Activated CD8-positive, alpha-beta memory T cell treated with anti-CD3 and anti-CD28 coated beads for 48 hours (primary cell): ENCODE measurements around the gene INSIG1.

Source experiments
- DNase-seq, 3 experiments: peaks; one replicate each; pipeline ENCODE4 v3.0.0-alpha.2; 2020; ENCODE audit warnings: low read depth in 2 of 3, low spot score in 2 of 3

INSIG1 gene

GRCh38 chr7:155265961-155266360, 31.7 kb upstream of the INSIG1 start:
- no peak for DNase-seq

GRCh38 chr7:155266440-155266839, 31.2 kb upstream of the INSIG1 start:
- no peak for DNase-seq

- no peak for DNase-seq
These were observed 30.7 kb upstream of the INSIG1 start for GRCh38 chr7:155267023-155267422.

- DNase-seq = no peak
These were observed 30.2 kb upstream of the INSIG1 start for GRCh38 chr7:155267436-155267835.

- no peak for DNase-seq
These were observed 29.5 kb upstream of the INSIG1 start for GRCh38 chr7:155268211-155268610.

- no peak for DNase-seq
These were observed 28.6 kb upstream of the INSIG1 start for GRCh38 chr7:155268921-155269650.

- no peak for DNase-seq
These were observed 27.7 kb upstream of the INSIG1 start for GRCh38 chr7:155269766-155270585.

- no peak for DNase-seq
These were observed 26.8 kb upstream of the INSIG1 start for GRCh38 chr7:155270861-155271260.

- DNase-seq = no peak
These were observed 22.9 kb upstream of the INSIG1 start for GRCh38 chr7:155274633-155275355.

GRCh38 chr7:155276042-155276799, 21.5 kb upstream of the INSIG1 start:
- DNase-seq = no peak

GRCh38 chr7:155276800-155277375, 20.8 kb upstream of the INSIG1 start:
- DNase-seq = no peak

GRCh38 chr7:155277385-155277994, 20.2 kb upstream of the INSIG1 start:
- no peak for DNase-seq

- DNase-seq = no peak
These were observed 18.8 kb upstream of the INSIG1 start for GRCh38 chr7:155278921-155279320.

GRCh38 chr7:155279787-155280445, 17.8 kb upstream of the INSIG1 start:
- DNase-seq = no peak

- no peak for DNase-seq
These were observed 17.0 kb upstream of the INSIG1 start for GRCh38 chr7:155280446-155281397.

- no peak for DNase-seq
These were observed 16.2 kb upstream of the INSIG1 start for GRCh38 chr7:155281398-155281969.

GRCh38 chr7:155282671-155283070, 15.0 kb upstream of the INSIG1 start:
- DNase-seq = no peak

- no peak for DNase-seq
These were observed 14.0 kb upstream of the INSIG1 start for GRCh38 chr7:155283565-155284194.
